BLaER1 treated with 17β-estradiol and CSF1 and Interleukin-3, amounts not matched to agents 10 nM and 100 nM (cell line): ENCODE data around the gene CDH26.

Experiments used
- H3K27ac ChIP-seq, 11 experiments: shearing (Covaris generic); formaldehyde crosslinking; 2 replicates each; pipeline ENCODE4 v1.8.1; 2022
- H3K27me3 ChIP-seq, 11 experiments: shearing (Covaris generic); formaldehyde crosslinking; 2 replicates each; pipeline ENCODE4 v1.8.1; 2022
- H3K36me3 ChIP-seq, 11 experiments: shearing (Covaris generic); formaldehyde crosslinking; 2 replicates each; pipeline ENCODE4 v1.8.1; 2022
- H3K4me1 ChIP-seq, 10 experiments: shearing (Covaris generic); formaldehyde crosslinking; 2 replicates each; pipeline ENCODE4 v1.8.1; 2022
- H3K4me2 ChIP-seq, 11 experiments: shearing (Covaris generic); formaldehyde crosslinking; 2 replicates each; pipeline ENCODE4 v1.8.1; 2022
- H3K4me3 ChIP-seq, 10 experiments: shearing (Covaris generic); formaldehyde crosslinking; 2 replicates each; pipeline ENCODE4 v1.8.1; 2022
- H3K9ac ChIP-seq, 11 experiments: shearing (Covaris generic); formaldehyde crosslinking; 2 replicates each; pipeline ENCODE4 v1.8.1; 2022
- H3K9me3 ChIP-seq, 11 experiments: shearing (Covaris generic); formaldehyde crosslinking; replicated peaks in 1 of 11; 2 replicates each; pipeline ENCODE4 v1.8.1; 2022
- H4K20me1 ChIP-seq, 11 experiments: shearing (Covaris generic); formaldehyde crosslinking; 2 replicates each; pipeline ENCODE4 v1.8.1; 2022
- Cebpa-rat ChIP-seq, 11 experiments: shearing (Covaris generic); IDR thresholded peaks; 2 replicates each; pipeline ENCODE4 v1.8.1; 2022

The CDH26 gene

DNA sequence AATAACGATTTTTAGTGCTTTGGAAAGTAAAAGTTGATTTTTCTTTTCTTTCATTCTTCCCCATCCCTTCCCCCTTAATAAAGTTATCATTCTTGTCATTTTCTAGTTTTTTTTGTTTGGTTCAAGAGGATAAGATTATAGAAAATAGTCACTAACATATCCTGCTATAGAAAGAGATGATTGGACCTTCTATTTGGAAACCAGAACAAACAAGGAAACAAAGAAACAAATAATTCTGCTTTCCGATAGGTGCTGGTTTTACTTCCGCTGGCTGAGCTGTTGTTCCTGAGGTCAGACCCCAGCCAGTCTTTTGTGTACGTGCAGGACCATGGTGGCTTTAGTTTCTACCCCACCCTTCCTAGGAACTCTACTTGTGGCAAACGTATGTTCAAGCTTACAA, at the start of gene CDH26:
Gene CDH26 (plus strand): TSS at position 301 of the 400 bp plus-strand sequence. CDS start 304 bp downstream, outside the sequence.
- no peaks in the 10 kb centered on the region for H3K36me3 ChIP-seq
- no peaks in the 10 kb centered on the region for H3K27me3 ChIP-seq
- H3K9ac ChIP-seq: no peak within 1 kb of the TSS
- no peak within 1 kb of the TSS for H3K27ac ChIP-seq
- no peaks in the 10 kb centered on the region for H4K20me1 ChIP-seq
- no peaks in the 10 kb centered on the region for H3K9me3 ChIP-seq
- H3K4me3 ChIP-seq: no peak within 1 kb of the TSS
- TF ChIP-seq Cebpa-rat (IDR thresholded peaks at IDR 0.05): no peak
- H3K4me2 ChIP-seq: no peak within 1 kb of the TSS
- H3K4me1 ChIP-seq: no peaks in the 10 kb centered on the region

- Histone ChIP-seq H3K27me3 (no peaks in the 10 kb centered on the region), H3K36me3 (peaks cover 0 to 13% (median 8%) of the 10 kb centered on the region in 11 experiments; a peak in 7 of 22 replicates), H3K9ac (no peak overlapping the region), H3K27ac (no peak overlapping the region), H3K4me3 (no peak overlapping the region), H4K20me1 (no peaks in the 10 kb centered on the region), H3K4me2 (no peak overlapping the region), H3K4me1 (peaks cover 0 to 6% (median 0%) of the 10 kb centered on the region in 10 experiments; a peak in 1 of 20 replicates), H3K9me3 (peaks cover 0 to 10% (median 0%) of the 10 kb centered on the region in 11 experiments; a peak in 7 of 22 replicates)
- TF ChIP-seq Cebpa-rat (IDR thresholded peaks at IDR 0.05): no peak
Observed at GRCh38 chr20:59908855-59909254, 49.4 kb upstream of the CDH26 start.

GRCh38 chr20:59911041-59911440, 47.2 kb upstream of the CDH26 start:
- no peaks in the 10 kb centered on the region for H3K36me3 ChIP-seq
- peaks cover 0 to 10% (median 0%) of the 10 kb centered on the region in 11 experiments; a peak in 7 of 22 replicates for H3K9me3 ChIP-seq
- TF ChIP-seq Cebpa-rat (IDR thresholded peaks at IDR 0.05): no peak
- no peaks in the 10 kb centered on the region for H4K20me1 ChIP-seq
- H3K9ac ChIP-seq: no peak overlapping the region
- peaks cover 0 to 6% (median 0%) of the 10 kb centered on the region in 10 experiments; a peak in 1 of 20 replicates for H3K4me1 ChIP-seq
- H3K27ac ChIP-seq: no peak overlapping the region
- no peaks in the 10 kb centered on the region for H3K27me3 ChIP-seq
- H3K4me3 ChIP-seq: no peak overlapping the region
- no peak overlapping the region for H3K4me2 ChIP-seq

DNA sequence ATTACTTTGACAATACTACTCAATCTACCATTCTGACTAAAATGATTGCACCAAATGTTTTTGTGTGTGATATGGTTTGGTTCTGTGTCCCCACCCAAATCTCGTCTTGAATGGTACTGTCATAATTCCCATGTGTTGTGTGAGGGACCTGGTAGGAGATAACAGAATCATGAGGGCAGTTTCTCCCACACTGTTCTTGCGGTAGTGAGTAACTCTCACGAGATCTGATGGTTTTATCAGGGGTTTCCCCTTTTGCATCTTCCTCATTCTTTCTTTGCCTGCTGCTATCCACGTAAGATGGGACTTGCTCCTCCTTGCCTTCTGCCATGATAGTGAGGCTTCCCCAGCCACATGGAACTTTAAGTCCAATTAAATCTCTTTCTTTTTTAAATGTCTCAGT, 45.6 kb upstream of the CDH26 start:
- Histone ChIP-seq H3K36me3 (no peaks in the 10 kb centered on the region), H3K27me3 (no peaks in the 10 kb centered on the region), H3K9ac (no peak overlapping the region), H3K9me3 (peaks cover 0 to 10% (median 0%) of the 10 kb centered on the region in 11 experiments; a peak in 7 of 22 replicates), H3K4me3 (no peak overlapping the region), H3K27ac (no peak overlapping the region), H3K4me1 (peaks cover 0 to 6% (median 0%) of the 10 kb centered on the region in 10 experiments; a peak in 1 of 20 replicates), H4K20me1 (no peaks in the 10 kb centered on the region), H3K4me2 (0 out of 22 replicates have a peak overlapping the region, but pooled peaks of 2 of the 11 experiments have one; percentile 13 to 26)
- no peak for TF ChIP-seq Cebpa-rat (IDR thresholded peaks at IDR 0.05)

- Histone ChIP-seq H3K9ac (no peak overlapping the region), H3K4me2 (no peak overlapping the region), H3K36me3 (no peaks in the 10 kb centered on the region), H3K9me3 (no peaks in the 10 kb centered on the region), H3K27ac (no peak overlapping the region), H3K27me3 (no peaks in the 10 kb centered on the region), H4K20me1 (no peaks in the 10 kb centered on the region), H3K4me1 (no peaks in the 10 kb centered on the region), H3K4me3 (no peak overlapping the region)
- TF ChIP-seq Cebpa-rat (IDR thresholded peaks at IDR 0.05): no peak
Observed at GRCh38 chr20:59920944-59921343, 37.3 kb upstream of the CDH26 start.

DNA sequence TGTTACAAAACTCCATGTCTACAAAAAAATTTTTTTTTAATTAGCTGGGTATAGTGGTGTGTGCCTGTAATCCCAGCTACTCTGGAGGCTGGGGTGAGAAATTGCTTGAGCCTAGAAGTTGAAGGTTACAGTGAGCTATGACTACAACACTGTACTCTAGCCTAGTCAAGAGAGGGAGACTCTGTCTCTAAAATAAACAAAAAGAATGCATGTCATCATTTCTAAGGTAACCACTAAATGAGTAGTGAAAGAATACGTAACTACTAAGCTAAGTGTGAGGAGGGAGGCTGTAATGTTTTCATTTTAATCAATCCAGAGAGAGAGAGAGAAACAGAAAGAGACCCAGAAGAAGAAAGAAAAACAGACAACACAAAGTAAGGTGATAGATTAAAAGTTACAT, 34.7 kb upstream of the CDH26 start:
- Histone ChIP-seq H3K9ac (no peak overlapping the region), H3K4me2 (no peak overlapping the region), H3K27ac (no peak overlapping the region), H3K9me3 (no peaks in the 10 kb centered on the region), H3K4me1 (no peaks in the 10 kb centered on the region), H3K36me3 (no peaks in the 10 kb centered on the region), H4K20me1 (no peaks in the 10 kb centered on the region), H3K27me3 (no peaks in the 10 kb centered on the region), H3K4me3 (no peak overlapping the region)
- no peak for TF ChIP-seq Cebpa-rat (IDR thresholded peaks at IDR 0.05)

GRCh38 chr20:59925359-59925758, 32.9 kb upstream of the CDH26 start:
- TF ChIP-seq Cebpa-rat (IDR thresholded peaks at IDR 0.05): no peak
- Histone ChIP-seq H3K4me1 (no peaks in the 10 kb centered on the region), H3K36me3 (no peaks in the 10 kb centered on the region), H3K27me3 (no peaks in the 10 kb centered on the region), H3K9ac (no peak overlapping the region), H3K27ac (no peak overlapping the region), H4K20me1 (no peaks in the 10 kb centered on the region), H3K9me3 (no peaks in the 10 kb centered on the region), H3K4me2 (no peak overlapping the region), H3K4me3 (no peak overlapping the region)

- H3K4me1 ChIP-seq: no peaks in the 10 kb centered on the region
- H3K9me3 ChIP-seq: no peaks in the 10 kb centered on the region
- no peak for TF ChIP-seq Cebpa-rat (IDR thresholded peaks at IDR 0.05)
- H3K27ac ChIP-seq: no peak overlapping the region
- H3K9ac ChIP-seq: no peak overlapping the region
- no peak overlapping the region for H3K4me3 ChIP-seq
- no peaks in the 10 kb centered on the region for H4K20me1 ChIP-seq
- no peaks in the 10 kb centered on the region for H3K27me3 ChIP-seq
- no peak overlapping the region for H3K4me2 ChIP-seq
- no peaks in the 10 kb centered on the region for H3K36me3 ChIP-seq
Observed at GRCh38 chr20:59925899-59926298, 32.3 kb upstream of the CDH26 start.

DNA sequence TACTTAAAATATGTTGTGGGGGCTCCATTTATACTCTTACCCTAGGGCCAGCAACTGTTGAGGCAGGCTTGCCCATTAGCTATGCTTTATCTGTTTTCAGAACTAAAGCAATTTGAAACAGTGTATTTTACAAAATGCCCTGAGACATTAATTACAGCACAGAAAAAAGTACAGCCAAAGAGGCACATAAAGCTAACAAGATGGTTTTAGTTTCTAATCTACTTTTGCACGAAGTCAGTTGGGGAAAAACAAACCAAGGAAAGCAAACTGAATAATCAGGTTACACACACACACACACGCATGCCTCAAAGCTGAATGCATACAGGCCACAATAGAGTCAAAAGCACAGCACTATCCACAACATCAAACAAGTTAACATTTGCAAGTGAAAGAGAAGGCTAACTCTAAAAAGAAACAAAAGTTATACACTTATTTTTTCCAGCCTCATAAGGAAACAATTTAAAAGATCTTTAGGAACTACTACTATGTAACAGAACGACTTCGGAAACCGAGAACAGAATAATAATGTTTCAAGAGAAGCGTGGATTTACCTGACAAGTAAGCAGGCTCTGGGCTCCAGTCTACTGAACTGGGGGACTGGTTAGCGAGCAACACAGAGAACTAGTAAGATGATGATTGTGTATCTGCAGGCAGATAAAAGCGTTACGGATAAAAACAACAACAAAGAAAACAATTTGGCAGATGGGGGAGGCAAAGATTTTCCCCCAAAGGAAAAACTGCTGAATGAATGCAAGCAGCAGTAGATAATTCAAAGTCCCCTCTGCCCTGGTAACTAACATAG, 26.5 kb upstream of the CDH26 start:
- peaks cover 0 to 10% (median 7%) of the 10 kb centered on the region in 10 experiments; a peak in 12 of 20 replicates for H3K4me1 ChIP-seq
- H3K4me2 ChIP-seq: no peak overlapping the region
- no peak overlapping the region for H3K27ac ChIP-seq
- H3K4me3 ChIP-seq: no peak overlapping the region
- H3K27me3 ChIP-seq: no peaks in the 10 kb centered on the region
- H3K9ac ChIP-seq: no peak overlapping the region
- H4K20me1 ChIP-seq: peaks cover 0 to 18% (median 13%) of the 10 kb centered on the region in 11 experiments; a peak in 12 of 22 replicates
- peaks cover 0 to 14% (median 6%) of the 10 kb centered on the region in 11 experiments; a peak in 9 of 22 replicates for H3K9me3 ChIP-seq
- no peak for TF ChIP-seq Cebpa-rat (IDR thresholded peaks at IDR 0.05)
- H3K36me3 ChIP-seq: peaks cover 0 to 10% (median 0%) of the 10 kb centered on the region in 11 experiments; a peak in 3 of 22 replicates
